HG02642 (cell line): ENCODE results near the gene MPZL1.
"Not testable (repeated sequence)": the region's sequence is repeated elsewhere in the genome, so short reads cannot be mapped to it uniquely, and the experiment has no call there.

Source experiments
- ATAC-seq: cut with Tn5 transposase; IDR thresholded peaks from one replicate; pipeline ENCODE4 v1.9.1; 2021; ENCODE audit warnings: mild to moderate bottlenecking; ENCODE audit not compliant: unreplicated experiment, poor library complexity

MPZL1 gene

DNA sequence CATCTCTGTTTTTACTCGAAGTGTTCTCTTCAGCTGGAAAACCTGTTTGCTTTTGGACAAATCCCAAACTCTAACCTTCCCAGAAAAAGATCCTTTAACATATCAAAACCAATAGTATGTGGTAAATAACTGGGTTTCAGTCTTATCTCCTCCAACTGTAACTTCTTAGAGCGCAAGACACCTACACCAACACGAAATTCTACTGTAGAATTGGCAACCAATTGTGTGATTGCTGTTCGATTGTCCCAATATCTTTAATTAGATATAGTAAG is 5.8 kb upstream of the MPZL1 start:
- ATAC-seq = no peak

DNA sequence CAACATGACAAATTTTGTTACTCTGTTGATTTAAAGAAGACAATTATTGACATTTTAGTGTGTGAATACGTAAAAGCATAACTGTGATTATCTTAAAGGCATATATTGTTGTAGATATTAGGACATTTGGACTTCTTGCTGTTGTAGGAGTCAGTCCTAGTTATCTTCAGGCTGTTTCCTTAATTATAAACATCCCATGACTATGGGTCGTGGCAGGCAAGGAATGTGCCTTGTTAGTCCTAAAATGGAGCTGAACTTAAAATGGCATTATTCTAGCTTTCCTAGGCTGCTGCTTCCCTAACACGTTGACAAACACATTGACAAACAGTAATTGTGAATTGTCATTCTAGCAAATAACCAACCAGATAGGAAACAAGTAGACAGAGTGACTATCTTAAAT is 4.4 kb upstream of the MPZL1 start:
- ATAC-seq = no peak

DNA sequence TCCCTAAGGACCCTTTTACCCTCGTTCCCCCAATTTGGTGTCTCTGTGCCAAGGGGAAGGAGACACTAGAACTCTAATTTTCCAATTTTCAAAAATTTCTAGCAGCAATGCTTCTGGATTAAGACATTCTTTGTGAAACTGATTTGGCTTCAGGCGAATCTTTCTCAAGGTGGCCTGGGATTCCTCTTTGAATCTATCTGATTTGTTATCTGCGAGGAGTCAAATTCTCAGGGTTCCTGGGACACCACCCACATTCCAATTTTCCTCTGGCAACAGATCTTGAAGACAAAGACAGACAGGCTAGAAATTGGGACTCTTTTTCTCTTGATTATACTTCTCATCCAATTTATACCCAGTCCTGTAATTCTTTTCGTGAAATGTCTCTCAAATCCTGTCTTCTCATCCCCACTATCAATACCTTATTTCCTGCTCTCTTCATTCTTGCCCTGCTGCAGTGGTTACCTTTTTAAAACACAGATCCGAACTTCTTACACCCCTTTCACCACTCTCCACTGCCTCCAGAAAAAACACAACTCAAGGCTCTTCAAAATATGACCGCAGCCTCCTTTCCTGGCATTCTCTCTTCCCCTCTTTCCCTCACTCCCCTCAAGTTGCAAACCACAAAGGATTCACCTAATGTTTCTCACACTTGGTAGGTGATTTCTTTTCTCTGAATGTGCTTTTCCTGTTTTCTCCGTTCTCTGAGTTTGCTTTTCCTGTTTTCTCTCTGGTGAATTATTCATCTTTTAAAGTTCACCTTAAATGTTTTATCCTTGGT is 2.7 kb upstream of the MPZL1 start:
- ATAC-seq = no peak

DNA sequence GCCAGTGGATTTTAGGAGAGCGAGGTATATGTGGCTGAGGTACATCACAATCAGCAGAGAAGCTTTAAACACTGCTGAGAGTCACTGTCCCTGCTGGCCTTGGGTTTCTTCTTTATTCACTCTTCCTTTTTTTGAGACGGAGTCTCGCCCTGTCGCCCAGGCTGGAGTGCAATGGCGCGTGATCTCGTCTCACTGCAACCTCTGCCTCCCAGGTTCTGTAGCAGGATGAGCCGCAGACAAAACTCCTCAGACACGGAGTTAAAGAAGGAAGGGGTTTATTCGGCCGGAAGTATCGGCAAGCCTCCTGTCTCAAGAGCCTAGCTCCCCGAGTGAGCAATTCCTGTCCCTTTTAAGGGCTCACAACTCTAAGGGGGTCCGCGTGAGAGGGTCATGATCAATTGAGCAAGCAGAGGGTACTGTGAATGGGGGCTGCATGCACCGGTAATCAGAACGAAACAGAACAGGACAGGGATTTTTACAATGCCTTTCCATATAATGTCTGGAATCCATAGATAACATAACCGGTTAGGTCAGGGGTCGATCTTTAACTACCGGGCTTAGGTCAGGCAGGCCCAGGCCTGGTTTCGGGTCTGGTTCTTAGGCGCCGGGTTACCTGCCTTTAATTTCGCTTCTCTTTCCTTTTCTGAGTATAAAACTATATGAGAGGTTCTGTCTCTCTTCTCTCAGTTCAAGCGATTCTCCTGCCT is 1.9 kb upstream of the MPZL1 start:
- ATAC-seq = not testable (repeated sequence)

DNA sequence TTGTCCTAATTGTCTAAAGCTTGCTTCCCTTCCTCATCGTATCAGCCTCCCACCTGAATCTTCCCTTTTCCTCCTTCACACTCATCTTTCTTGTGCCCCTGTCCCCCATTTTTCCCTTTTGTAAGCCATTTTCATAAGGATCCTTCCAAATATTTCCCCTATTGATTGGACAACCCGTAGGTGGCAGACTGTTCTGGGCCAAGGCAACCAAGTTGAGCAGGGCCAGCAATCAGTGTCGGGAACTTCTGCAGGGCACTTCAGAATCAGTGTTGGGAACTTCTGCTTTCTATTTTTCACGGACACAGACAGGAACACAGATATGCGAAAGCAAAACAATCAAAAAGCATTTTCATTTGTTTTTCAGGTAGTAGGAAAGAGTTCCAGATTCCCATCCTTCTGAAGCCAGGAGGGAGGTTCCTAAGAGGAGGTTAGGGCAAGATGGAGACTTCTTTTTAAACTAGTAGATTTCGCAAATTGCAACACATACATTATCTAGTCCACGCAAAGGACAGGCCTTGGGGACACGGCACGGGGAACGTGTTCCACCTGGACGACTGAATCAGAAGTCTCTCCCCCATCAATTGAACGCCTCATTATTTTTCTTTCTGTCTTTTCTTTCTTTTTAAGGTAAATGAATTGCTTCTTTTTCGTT is 691 bp upstream of the MPZL1 start:
- ATAC-seq = no peak

DNA sequence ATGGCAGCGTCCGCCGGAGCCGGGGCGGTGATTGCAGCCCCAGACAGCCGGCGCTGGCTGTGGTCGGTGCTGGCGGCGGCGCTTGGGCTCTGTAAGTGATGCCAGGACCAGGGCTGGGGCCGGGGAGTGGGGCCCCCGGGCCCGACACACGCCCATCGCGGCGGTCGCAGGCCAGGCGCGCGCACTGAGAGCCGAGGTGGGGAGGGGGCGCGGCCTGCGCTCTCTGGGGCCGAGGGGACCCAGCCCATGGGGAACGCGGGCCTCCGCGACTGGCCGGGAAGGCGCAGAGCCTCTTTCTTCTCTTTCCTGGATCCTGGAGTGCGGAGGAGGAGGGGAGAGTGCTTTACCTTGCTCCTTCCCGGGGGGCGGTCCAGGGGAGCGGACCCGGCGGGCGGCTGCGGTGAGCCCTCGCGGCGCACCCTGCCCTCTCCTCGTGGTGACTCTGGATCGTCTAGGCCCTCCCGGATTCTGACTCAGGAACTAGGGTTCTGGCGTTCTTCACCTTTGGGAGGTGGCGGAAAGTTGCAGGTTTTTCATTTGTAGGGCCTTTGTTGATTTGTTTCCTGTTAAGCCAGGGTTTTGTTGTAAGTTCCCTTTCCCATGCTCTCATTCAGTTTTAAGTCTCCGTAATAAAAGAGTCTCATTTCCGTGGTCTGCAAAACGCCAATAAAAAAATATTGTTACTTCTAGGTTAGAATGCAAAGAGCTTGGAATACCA is 529 bp downstream of the MPZL1 start:
- ATAC-seq = peak; percentile 42

DNA sequence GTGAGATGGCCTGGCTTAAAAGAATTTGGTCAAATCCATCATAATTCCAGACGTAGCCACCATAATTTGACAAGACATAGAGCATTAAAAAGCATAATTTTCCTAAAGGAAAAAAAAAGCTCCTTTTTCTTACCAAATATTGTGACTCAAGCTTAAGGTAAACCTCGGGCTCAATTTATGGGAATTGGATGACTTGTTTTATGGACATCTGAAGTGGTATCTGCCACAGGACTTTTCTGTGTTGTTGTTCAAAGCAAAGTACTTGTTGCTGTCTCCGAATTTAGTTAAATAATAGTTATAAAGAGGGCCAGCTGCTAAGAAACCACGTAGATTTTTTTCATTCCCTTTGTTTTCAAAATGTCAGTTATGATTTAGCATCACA is 1.1 kb downstream of the MPZL1 start:
- ATAC-seq = no peak

DNA sequence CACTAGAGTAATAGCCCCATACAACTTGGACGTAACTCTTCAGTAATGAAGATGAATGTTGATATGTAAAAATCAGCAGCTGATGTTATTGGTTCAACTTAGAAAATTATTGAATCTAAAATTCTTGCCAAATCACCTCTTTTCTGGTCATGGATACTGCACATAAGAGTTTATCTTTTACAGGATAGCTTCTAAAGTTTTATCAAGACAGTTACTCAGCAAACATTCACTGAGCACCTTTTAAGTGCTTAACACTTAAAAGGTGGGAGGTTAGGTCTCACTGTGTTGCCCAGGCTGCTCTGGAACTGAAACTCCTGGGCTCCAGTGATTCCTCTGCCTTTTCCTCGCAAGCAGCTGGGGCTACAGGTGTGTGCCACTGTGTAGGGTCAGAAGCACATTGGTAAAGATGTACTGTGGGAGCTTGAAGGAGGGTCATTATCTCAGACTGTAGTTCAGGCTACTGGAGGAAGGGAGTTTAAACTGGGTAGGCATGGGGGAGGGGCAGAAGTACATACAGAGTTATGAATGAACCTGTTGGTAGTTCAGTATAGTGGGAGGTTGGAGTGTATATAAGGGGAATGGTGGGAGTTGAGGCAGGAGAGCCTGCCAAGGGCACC is 2.0 kb downstream of the MPZL1 start:
- ATAC-seq = no peak

DNA sequence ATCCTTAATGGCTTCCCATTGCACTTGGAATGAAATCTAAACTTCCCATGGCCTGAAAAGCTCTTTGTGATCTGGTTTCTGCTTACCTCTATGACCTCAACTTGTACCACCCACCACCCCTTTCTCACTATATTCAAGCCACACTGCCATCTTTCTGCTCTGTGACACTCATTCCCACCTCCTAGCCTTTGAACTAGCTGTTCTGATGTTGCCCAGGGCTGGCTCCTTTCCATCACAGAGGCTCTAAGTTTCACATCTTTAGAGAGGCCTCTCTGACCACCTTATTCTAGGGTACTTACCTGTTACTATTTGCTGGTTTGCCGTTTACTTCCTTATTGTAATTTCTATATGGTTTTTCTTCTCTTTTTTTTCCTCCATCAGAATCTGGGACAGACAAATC is 4.2 kb downstream of the MPZL1 start:
- no peak for ATAC-seq

DNA sequence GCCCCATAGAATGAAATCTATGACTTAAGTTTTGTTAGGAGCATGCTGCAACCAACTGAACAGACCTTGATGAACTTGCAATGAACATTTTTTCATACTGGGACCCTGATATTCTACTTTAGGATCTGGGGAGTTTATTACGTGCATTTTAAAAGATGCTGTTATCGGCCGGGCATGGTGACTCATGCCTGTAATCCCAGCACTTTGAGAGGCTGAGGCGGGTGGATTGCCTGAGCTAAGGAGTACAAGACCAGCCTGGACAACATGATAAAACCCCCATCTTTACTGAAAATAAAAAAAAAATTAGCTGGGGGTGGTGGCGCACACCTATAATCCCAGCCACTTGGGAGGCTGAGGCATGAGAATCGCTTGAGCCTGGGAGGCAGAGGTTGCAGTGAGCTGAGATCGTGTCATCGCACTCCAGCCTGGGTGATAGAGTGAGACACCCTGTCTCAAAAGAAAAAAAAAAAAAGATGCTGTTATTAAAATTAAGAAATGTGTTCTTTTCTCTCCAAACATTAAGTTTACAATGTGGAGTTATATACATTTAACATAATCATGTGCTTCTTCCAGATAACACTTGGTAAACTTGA is 7.1 kb downstream of the MPZL1 start:
- no peak for ATAC-seq

DNA sequence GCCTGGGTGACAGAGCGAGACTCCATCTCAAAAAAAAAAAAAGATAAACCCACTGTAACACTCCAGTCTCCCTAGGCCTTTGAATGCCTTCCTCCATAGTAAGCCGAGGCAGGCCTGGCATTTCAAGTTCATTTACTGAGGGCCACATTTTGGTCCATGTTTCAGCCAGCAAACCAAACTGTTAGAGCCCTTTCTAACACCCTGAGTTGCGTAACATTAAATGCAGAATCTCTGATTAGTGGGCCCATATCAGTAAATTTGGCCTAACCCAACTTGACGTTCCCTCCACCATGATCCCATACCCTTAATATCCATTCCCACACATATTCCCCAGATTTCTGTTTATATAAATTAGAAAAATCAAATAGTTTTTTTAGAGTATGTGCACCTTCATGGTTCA is 12.4 kb downstream of the MPZL1 start:
- no peak for ATAC-seq

DNA sequence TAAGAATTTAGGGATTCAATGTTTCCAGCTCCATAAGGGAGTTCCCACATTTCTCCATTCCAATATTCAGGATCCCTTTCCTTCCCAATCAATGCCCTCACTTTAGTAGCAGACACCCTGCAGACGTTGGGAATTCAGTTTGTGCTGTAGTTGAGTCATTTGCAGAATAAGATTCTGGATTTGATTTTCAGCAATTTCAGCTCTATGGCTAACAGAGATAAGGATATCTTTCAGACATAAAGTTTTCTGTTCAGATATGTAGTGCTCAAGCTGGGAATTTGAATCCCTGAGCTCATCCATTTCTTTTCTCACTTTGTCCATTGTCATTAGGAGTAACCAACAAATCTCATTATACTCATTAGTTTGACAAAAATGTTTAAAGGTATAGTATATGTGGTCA is 13.1 kb downstream of the MPZL1 start:
- no peak for ATAC-seq

DNA sequence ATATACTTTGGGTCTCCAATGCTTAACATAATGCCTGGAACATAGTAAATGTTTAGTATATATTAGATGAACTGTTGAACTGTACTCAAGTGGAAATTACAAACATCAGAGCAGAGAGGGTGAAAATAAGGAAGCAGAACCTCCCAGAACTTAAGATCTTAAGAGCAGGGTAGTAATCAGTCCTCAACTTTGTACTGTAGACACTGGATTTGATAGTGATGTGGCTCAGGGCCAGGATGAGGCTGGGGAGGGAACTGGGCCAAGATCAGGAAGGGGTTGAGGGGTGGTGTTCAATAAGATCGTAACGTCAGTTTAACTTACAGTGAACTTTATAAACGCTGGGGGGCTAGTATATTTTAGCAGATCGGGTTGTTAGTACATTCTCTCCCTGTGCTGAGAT is 15.4 kb downstream of the MPZL1 start:
- no peak for ATAC-seq

DNA sequence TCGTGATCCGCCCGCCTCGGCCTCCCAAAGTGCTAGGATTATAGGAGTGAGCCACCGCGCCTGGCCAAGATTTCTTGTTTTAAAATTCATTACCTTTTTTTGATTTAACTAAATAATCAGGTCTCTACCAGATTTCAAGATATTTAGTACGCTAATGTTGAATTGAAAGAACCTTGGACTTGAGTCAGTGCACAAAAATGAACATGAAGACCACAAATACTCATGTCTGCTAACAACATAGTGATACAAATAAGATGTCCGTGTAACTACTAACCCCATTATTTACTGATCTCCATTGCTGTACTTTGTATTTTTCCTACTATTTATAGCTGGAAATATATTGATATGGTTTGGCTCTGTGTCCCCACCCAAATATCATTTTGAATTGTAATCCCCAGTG is 16.4 kb downstream of the MPZL1 start:
- ATAC-seq = no peak

DNA sequence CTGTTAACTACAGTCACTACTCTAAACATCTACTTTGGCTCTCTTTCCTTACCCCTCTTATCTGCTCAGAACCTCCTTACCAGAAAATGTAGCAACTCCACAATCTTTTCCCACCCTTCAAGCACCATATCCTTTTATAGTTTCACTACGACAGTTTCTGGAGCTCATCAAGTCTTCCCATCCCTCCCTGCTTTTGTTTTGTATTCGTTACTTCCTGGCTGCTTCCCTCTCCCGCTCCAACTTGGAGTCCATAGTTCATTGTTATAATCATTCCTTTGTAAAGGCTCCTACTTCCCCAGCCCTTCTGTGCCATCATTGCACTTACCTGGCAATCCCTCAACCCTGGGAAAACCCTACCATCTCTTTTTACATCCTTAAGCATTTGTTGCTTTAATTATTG is 18.0 kb downstream of the MPZL1 start:
- ATAC-seq = no peak

DNA sequence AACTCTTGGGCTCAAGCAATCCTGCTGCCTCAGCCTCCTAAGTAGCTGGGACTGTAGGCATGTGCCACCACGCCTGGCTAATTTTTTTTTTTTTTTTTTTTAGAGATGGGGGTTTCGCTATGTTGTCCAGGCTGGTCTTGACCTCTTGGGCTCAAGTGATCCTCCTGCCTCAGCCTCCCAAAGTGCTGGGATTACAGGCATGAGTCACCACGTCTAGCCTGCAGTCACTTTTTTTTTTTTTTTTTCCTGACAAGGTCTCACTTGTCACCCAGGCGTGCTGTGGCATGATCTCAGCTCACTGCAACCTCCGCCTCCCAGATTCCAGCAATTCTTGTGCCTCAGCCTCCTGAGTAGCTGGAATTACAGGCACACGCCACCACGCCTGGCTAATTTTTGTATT is 19.3 kb downstream of the MPZL1 start:
- ATAC-seq = not testable (repeated sequence)

DNA sequence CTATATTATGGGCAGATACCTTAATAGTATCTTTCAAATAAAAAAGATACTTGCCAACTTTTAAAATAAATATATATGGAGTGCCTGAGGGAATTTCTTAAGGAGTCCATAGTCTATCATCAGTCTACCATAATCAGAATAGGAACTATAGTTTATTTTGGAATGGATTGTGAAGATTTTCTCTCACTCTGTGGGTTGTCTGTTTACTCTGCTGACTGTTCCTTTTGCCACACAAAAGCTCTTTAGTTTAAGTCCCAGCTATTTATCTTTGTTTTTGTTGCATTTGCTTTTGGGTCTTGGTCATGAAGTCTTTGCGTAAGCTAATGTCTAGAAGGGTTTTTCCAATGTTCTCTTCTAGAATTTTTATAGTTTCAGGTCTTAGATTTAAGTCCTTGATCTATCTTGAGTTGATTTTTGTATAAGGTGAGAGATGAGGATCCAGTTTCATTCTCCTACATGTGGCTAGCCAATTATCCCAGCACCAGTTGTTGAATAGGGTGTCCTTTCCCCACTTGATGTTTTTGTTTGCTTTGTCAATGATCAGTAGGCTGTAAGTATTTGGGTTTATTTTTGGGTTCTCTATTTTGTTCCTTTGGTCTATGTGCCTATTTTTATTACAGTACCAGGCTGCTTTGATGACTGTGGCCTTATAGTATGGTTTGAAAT is 20.7 kb downstream of the MPZL1 start:
- not testable (repeated sequence) for ATAC-seq

DNA sequence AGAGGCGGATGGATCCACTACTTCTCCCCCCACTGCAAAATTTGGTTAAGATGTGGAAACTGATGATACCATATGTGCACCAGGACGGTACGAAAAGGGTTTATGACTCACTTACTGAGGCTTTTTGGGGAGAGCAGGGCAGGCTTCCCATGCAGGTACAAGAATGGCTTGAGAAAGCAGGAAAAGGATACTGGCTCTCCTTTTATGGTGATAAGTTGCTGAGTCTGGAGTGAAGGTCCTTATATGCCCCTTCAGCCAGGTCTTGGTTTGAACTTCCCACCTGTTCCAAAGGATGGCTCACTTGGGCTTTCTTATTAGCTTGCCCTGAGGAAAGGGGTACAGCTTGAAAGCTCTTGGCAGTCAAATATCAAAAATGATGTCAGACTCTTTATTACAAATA is 23.1 kb downstream of the MPZL1 start:
- no peak for ATAC-seq

DNA sequence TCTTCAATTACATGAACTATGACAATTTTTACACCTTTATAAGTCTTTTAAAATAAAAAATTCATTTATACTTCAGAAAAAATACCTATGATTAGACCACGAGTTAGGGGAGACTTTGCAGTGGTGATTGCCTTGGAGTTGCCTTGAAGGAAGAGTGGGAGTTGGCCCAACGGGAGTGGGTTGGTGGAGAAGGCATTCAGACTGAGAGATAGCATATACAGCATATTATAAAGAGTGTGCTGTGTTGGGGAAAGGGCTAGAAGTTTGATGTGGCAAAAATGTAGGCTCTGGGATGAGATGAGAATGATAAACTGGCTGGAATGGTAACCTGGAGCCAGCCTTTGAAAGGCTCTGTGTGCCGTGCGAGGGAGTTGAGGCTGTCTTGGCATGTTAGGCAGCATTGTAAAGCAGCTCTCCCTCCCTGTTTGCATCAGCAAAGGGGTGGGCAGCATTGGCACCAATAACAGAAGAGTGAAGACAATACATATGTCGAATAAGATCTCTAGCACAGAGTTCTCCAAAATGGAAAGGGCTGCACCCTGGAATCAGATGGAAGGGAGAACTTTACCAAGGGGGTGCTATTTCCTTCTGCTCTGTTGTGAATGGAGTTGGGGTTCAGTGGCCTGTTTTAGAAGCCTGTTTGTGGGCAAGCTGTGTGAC is 24.4 kb downstream of the MPZL1 start:
- ATAC-seq = no peak
